Ectodermal cell (in vitro differentiated cells): Measurements from ENCODE around the gene PLK3.
A peak's percentile ranks its signal among the peaks of the same experiment; 100 is the strongest.

Experiments used
- H3K27ac ChIP-seq: 2 replicates; pipeline ENCODE4 v1.7.0; 2013; ENCODE audit warnings: mild to moderate bottlenecking, low read depth, low read length; ENCODE audit not compliant: insufficient read depth, poor library complexity, severe bottlenecking
- H3K27me3 ChIP-seq: 2 replicates; pipeline ENCODE4 v1.7.0; 2013; ENCODE audit warnings: mild to moderate bottlenecking, low read length; ENCODE audit not compliant: insufficient read depth, control insufficient read depth, poor library complexity, severe bottlenecking
- H3K36me3 ChIP-seq: one replicate; pipeline ENCODE4 v1.7.0; 2013; ENCODE audit warnings: low read length; ENCODE audit not compliant: control insufficient read depth, insufficient read depth
- H3K4me1 ChIP-seq: one replicate; pipeline ENCODE4 v1.7.0; 2013; ENCODE audit warnings: low read length; ENCODE audit not compliant: control insufficient read depth, insufficient read depth
- H3K4me3 ChIP-seq: 2 replicates; pipeline ENCODE4 v1.7.0; 2013; ENCODE audit warnings: low read depth, low read length, control low read depth; ENCODE audit not compliant: insufficient read depth
- H3K9me3 ChIP-seq: 2 replicates; pipeline ENCODE4 v1.7.0; 2013; ENCODE audit warnings: mild to moderate bottlenecking, low read length, moderate library complexity; ENCODE audit not compliant: control insufficient read depth
- WGBS, 2 experiments: methylation state at CpG; one replicate each; pipeline ENCODE4 v1.1.7; 2013; ENCODE audit warnings: missing lambda C conversion rate in 2 of 2; 5-methylcytosine and 5-hydroxymethylcytosine counted together

The PLK3 gene

GRCh38 chr1:44777969-44778635 is 22.1 kb upstream of the PLK3 start:
- no peaks in the 10 kb centered on the region for H3K27me3 ChIP-seq
- peaks cover 4% of the 10 kb centered on the region for H3K4me1 ChIP-seq
- H3K36me3 ChIP-seq, result peaks cover 15% of the 10 kb centered on the region
- 94% methylated on average over 13 of the region's 13 CpGs for WGBS, 2 experiments
- H3K9me3 ChIP-seq, result no peaks in the 10 kb centered on the region
- no peak overlapping the region for H3K27ac ChIP-seq
- no peak overlapping the region for H3K4me3 ChIP-seq

DNA sequence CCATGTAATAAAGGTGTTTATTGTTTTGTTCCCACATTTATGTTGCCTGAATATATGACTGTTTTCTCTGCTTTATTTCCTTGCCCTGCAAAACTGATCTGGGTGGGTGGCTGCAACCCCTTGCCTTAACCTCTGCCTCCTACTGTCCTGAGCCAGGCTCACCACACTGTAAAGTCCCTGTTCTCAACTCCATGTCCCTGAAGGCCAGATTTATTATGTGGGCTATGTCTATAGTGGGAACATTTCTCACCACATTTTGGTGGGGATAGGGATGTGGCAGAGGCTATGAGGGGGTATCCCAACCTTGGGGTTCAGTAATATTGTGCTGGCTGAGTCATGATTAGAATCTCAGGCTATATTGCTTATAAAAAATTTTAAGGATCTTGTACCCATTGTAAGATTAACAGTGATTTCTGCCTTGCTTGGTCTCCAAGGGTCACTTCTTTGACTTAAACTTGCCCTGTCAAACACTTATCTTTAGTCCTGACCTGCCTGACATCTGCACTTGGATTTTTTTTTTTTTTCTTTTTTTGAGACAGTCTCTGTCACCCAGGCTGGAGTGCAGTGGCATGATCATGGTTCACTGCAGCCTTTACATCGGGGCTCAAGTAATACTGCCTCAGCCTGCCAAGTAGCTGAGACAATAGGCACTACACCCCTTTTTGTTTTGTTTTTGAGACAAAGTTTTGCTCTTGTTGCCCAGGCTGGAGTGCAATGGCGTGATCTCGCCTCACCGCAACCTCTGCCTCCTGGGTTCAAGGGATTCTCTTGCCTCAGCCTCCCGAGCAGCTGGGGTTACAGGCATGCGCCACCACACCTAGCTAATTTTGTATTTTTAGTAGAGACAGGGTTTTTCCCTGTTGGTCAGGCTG is 21.2 kb upstream of the PLK3 start:
- peaks cover 4% of the 10 kb centered on the region for H3K4me1 ChIP-seq
- no peak overlapping the region for H3K4me3 ChIP-seq
- peaks cover 15% of the 10 kb centered on the region for H3K36me3 ChIP-seq
- no peaks in the 10 kb centered on the region for H3K27me3 ChIP-seq
- WGBS, 2 experiments, result 93 to 95% methylated on average over 6 of the region's 6 CpGs
- H3K9me3 ChIP-seq, result no peaks in the 10 kb centered on the region
- H3K27ac ChIP-seq, result no peak overlapping the region

- WGBS, 2 experiments, result 95 to 96% methylated on average over 14 of the region's 14 CpGs
- peaks cover 15% of the 10 kb centered on the region for H3K36me3 ChIP-seq
Measured at GRCh38 chr1:44780583-44781121, 19.5 kb upstream of the PLK3 start.

GRCh38 chr1:44783697-44784093 is 16.5 kb upstream of the PLK3 start:
- Histone ChIP-seq H3K36me3 (peaks cover 5% of the 10 kb centered on the region), H3K4me3 (peak overlapping the region; percentile 32), H3K4me1 (peaks cover 4% of the 10 kb centered on the region), H3K27me3 (peaks cover 22% of the 10 kb centered on the region), H3K9me3 (no peaks in the 10 kb centered on the region), H3K27ac (no peak overlapping the region)
- 68 to 74% methylated on average over 8 of the region's 8 CpGs for whole genome bisulfite sequencing, 2 experiments

More at GRCh38 chr1:44780583-44781121, 19.5 kb upstream of the PLK3 start:
- H3K9me3 ChIP-seq, result no peaks in the 10 kb centered on the region
- H3K4me1 ChIP-seq, result peaks cover 4% of the 10 kb centered on the region
- peak overlapping the region; percentile 6 for H3K27ac ChIP-seq
- peaks cover 11% of the 10 kb centered on the region for H3K27me3 ChIP-seq
- H3K4me3 ChIP-seq, result no peak overlapping the region

DNA sequence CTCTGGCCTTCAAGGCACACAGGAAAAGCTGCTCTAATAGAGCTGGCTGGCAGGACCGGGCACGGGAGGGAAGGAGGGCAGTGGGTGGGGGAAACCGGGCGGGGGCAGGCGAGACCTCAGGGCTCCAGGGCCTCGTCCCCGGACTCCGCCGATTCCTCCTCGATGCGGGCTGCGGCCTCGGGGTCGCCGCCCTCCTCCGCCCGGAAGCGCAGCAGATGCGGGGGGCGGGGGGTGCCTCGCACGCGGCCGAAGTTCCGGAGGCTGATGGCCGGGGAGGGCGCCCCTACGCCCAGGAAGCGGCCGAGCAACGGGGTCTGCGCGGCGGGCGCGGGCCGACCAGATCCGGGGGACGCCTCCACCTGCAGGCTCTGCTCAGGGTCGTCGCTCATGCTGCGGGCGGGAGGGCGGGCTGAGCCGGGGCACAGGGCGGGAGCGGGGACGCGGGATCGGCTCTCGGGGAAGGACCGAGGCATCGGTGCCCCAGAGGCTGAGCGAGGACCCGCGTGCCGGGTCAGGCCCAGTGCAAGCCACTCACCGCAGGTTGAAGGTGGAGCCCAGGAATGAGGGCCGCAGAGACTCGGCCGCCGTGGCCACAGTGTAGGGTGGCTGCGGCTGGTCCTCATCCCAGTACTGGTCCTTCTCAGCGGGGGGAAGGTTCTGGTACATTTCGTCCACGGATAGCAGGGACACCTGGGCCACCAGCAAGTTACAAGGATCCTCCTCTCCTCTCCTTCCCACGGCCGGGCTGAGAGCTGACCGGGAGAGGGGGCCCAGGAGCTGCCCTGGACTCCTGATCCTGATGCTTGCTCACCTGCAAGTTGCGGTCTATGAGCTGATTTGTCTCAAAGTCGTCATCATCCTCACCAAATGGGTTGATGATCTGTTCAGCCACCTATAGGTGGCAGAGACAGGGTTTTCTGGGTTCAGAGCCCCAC is 15.8 kb upstream of the PLK3 start:
- 8 to 9% methylated on average over 71 of the region's 71 CpGs for WGBS, 2 experiments

DNA sequence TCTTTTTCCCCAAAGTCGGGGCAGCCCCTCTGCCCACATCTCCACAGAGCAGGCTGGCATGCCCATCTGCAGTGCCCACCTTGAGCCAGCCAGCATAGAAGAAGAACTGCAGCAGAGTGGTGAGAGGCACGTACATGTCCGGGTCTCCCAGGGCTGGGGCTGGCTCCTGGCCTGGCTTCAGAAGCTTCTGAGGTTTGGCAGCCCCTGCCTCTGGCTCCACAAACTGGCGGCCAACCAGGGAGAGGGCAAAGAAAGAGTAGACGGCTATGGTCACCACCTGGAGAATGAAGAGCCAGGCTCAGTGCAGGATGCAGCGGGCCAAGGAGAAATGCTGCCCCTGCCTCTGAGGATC is 15.2 kb upstream of the PLK3 start:
- no peak overlapping the region for H3K27ac ChIP-seq
- peaks cover 10% of the 10 kb centered on the region for H3K4me1 ChIP-seq
- WGBS, 2 experiments, result 92 to 94% methylated on average over 6 of the region's 6 CpGs
- no peaks in the 10 kb centered on the region for H3K36me3 ChIP-seq
- H3K27me3 ChIP-seq, result peaks cover 22% of the 10 kb centered on the region
- H3K9me3 ChIP-seq, result no peaks in the 10 kb centered on the region
- H3K4me3 ChIP-seq, result peak overlapping the region; percentile 32

More for the DNA sequence above, 15.8 kb upstream of the PLK3 start:
- H3K27ac ChIP-seq, result no peak overlapping the region
- H3K36me3 ChIP-seq, result no peaks in the 10 kb centered on the region
- H3K27me3 ChIP-seq, result peaks cover 22% of the 10 kb centered on the region
- no peaks in the 10 kb centered on the region for H3K9me3 ChIP-seq
- H3K4me3 ChIP-seq, result peak overlapping the region; percentile 32
- peaks cover 4% of the 10 kb centered on the region for H3K4me1 ChIP-seq

GRCh38 chr1:44785501-44786137 is 14.6 kb upstream of the PLK3 start:
- Histone ChIP-seq H3K27ac (no peak overlapping the region), H3K27me3 (peaks cover 22% of the 10 kb centered on the region), H3K4me1 (peaks cover 10% of the 10 kb centered on the region), H3K9me3 (no peaks in the 10 kb centered on the region), H3K4me3 (no peak overlapping the region), H3K36me3 (no peaks in the 10 kb centered on the region)
- 34 to 40% methylated on average over 10 to 11 of the region's 11 CpGs for WGBS, 2 experiments

DNA sequence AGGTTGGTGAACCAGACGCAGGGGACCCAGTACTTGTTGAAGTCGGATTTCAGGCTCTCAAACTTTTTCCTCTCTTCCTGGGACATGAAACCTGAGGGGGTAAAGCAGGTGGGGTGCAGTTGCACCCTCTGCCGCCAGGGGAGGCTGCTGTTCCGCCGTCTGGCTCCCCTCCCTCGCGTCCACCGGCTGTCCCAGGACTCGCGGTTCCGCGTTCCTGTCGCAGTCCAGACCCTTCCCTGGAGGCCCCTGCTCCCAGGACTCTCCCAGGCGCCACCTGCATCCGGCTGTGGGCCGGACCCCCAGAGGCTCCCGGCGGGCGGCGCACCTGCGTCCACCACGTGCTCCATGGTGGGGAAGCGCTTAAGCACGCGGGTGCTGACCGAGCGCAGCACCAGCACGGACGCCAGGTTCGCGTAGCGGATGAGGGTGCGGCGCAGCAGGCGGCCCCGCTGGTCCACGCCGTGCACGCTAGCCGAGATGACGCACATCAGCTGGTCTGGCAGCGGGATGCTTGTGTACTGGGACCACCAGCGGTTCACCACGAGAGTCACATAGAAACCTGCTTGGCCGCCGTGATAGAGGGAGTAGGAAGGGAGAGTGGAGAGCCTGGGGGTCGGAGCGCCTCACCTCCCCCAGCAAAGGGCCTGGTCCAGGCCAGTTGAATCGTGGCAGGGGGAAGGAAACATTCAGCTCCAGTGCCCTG is 13.9 kb upstream of the PLK3 start:
- no peaks in the 10 kb centered on the region for H3K36me3 ChIP-seq
- H3K9me3 ChIP-seq, result no peaks in the 10 kb centered on the region
- H3K27ac ChIP-seq, result no peak overlapping the region
- peak overlapping the region; percentile 55 for H3K4me3 ChIP-seq
- peaks cover 22% of the 10 kb centered on the region for H3K27me3 ChIP-seq
- WGBS, 2 experiments, result 6% methylated on average over 49 of the region's 49 CpGs
- peaks cover 10% of the 10 kb centered on the region for H3K4me1 ChIP-seq

DNA sequence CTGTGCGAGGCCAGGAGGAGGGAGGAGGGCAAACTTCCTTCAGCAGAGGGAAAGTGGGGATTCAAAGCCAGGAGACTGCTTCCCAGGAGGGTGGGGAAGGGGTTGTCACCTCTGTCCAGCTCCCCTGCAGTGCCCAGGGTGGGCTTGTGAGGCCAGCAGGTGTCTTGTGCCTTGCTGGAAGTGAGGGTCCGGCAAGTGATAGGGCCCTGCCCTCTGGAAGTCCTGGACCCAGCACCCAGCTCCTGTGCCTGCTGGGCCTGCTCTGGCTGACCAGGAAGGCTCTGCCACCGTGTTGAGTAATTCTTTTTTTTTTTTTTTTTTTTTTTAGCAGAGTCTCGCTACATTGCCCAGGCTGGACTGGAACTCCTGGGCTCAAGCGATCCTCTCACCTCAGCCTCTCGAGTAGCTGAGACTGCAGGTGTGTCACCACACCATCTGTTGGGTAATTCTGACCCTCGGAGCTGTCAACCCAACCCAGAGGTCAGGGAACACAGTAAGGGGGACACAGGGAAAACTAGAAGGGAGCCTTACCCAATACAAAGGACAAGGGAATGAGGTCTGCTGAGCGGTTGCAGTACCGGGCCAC is 13.2 kb upstream of the PLK3 start:
- H3K27me3 ChIP-seq, result peaks cover 22% of the 10 kb centered on the region
- H3K9me3 ChIP-seq, result no peaks in the 10 kb centered on the region
- no peaks in the 10 kb centered on the region for H3K36me3 ChIP-seq
- H3K4me3 ChIP-seq, result peak overlapping the region; percentile 55
- 81 to 88% methylated on average over 9 of the region's 9 CpGs for WGBS, 2 experiments
- H3K4me1 ChIP-seq, result peaks cover 10% of the 10 kb centered on the region
- no peak overlapping the region for H3K27ac ChIP-seq
